Measurements from ENCODE around the gene TMEM182.

Gene TMEM182

DNA sequence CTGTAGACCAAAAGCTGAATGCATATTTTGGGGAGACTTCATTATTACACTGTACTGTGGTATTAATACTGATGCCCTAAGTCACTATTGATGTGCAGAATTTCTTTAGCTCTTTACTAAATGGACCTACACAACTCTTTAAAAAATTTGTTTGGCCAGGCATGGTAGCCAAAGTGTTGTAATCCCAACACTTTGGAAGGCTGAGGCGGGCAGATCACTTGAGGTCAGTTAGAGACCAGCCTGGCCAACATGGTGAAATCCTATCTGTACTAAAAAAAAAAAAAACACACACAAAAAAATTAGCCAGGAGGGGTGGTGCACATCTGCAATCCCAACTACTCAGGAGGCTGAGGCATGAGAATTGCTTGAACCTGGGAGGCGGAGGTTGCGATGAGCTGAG lies 6.4 kb downstream of the TMEM182 start:
- no peak for DNase-seq (ENCODE audit: low read depth in 3 of 3)

- no peak for DNase-seq (ENCODE audit: low read depth in 3 of 3)
Measured at GRCh38 chr2:102768892-102769291, 7.1 kb downstream of the TMEM182 start.

DNA sequence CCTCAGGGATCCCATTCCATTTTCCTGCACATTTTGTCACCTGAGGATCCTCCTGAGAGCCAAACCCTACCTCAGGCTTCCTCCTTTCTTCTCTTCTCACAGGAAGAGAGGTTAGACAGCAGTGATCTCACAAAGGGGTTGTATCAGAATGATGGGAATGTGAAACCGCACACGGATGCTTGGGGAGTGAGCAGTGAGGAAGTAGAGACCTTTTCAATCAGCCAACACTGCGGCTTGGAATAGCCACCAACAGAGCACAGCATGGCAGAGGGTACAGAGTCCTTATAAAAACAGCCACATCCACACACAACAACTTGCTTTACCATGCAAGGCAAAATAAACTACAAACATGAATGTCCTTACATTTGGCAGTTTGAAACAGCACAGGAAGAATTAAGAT lies 8.7 kb downstream of the TMEM182 start:
- DNase-seq (ENCODE audit: low read depth in 3 of 3) = no peak

GRCh38 chr2:102771114-102771513 lies 9.3 kb downstream of the TMEM182 start:
- no peak for DNase-seq (ENCODE audit: low read depth in 3 of 3)

DNA sequence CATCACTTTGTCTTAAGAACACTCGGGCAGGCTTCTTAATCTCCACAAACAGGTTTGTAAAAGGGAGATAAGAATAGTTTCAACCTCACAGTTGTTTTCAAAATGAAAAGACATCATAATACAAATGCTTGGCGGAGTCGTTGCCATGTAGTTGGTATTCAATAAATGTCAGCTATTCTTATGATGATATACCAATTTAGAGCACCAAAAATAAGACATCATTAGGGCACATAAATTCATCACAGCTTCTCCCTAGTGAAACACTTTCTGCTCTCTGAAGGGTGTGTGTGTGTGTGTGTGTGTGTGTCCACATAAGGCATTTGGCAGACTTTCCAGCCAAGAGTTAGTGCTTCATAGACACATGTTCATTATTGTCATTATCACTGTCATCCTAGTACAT lies 10.8 kb downstream of the TMEM182 start:
- no peak for DNase-seq (ENCODE audit: low read depth in 3 of 3)

- no peak for DNase-seq (ENCODE audit: low read depth in 3 of 3)
Measured at GRCh38 chr2:102773149-102773705, 11.4 kb downstream of the TMEM182 start.

- no peak for DNase-seq (ENCODE audit: low read depth in 3 of 3)
Measured at GRCh38 chr2:102778260-102778659, 16.4 kb downstream of the TMEM182 start.

DNA sequence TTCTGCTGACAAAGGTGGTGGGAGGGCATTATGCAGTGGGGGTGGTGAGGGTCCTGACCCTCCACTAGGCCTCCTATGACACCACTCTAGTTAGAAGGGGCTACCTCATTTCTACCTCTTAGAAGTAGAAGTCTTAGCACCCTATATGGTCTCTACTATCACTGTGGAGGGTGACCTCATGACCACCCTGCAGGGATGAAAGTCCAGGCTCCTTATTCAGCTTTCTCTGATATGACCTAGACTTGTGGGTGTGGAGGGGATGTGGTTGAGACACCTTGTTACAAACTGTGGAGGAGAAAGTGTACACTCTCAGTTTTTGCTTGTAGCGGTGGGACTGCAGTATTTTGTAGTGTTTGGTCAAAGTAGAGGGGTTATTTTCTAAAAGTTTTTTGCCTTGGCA lies 18.6 kb downstream of the TMEM182 start:
- DNase-seq (ENCODE audit: low read depth in 3 of 3) = no peak

DNA sequence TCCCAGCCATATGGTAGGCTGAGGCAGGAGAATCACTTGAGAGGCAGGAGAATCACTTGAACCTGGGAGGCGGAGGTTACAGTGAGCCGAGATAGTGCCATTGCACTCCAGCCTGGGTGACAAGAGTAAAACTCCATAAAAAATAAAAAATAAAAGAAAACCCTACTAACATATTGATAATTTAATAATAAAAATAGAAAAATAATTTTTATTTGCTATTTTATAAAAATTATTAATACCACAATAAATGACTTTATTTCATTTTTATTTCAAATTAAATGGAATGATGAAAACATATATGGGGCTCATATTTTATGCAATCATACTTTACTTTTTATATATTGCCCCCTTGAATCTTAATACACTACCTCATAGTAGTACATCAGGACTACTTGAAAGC lies 20.4 kb downstream of the TMEM182 start:
- no peak for DNase-seq (ENCODE audit: low read depth in 3 of 3)

DNA sequence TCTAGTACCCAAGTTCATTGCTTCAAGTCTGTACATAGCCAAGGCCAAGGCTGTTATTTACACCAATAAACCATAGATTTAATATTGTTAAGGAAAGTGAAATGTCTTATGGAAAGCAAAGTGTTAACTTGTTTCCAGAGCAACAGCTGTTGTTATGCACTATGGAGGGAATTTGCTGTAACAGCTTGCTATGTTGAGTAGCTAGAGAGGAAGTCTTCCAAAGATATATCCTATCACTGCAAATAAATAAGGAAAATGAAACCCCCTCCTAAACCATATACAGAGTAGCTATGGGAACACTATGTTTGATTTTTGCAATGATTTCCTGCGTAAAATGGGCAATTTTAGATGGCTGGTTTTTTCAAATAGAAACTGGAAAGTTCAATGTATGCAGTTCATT lies 21.1 kb downstream of the TMEM182 start:
- no peak for DNase-seq (ENCODE audit: low read depth in 3 of 3)

GRCh38 chr2:102783506-102784183 lies 21.8 kb downstream of the TMEM182 start:
- DNase-seq (ENCODE audit: low read depth in 3 of 3) = no peak

DNA sequence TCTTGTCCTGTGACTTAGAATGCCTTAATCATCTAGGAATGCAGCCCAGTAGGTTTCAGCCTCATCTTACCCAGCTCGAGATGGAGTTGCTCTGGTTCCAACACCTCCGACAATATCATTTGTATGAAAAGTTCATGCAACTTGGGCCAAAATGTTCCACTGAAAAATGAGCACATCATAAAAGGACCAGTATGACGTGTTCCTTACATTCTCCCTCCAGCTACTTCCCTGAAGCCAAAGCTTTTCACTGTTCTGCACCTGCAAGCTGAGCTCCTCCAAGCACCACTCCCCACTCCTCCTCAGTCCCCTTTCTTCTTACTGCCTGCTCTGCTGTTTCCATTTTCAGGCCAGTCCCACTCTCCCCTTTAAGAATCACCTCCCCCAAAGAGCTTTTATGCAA lies 23.1 kb downstream of the TMEM182 start:
- no peak for DNase-seq (ENCODE audit: low read depth in 3 of 3)

DNA sequence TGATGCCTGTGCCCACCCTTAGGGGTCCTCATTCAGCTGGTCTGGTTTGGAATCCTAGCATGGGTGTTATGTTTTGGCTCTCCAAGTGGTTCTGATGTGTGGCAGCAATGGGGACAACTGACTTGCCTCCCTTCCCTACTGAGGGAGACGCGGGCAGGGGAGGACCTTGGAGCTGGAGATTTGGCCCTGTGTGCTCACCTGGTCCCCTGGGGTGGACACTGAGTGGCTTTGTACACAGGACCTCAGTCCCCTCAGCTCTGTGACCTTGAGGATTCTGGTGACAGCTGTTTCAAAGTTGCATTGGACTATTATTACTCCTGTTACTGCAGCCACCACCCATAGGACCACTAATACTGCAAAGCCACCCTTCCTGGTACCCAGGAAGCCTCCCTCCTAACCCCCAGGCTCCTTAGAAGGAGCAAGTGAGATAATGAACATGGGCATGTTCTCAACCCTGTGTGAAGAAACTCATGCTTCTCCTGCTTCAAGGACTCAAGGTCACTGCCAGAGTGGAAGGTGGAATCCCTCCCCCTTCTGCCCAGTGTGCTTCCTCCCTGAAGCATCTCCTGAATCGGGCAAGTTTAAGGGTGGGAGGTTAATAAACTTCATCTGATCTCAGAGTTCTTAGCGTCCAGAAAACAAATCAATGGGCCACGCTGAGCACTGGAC lies 26.5 kb downstream of the TMEM182 start:
- no peak for DNase-seq (ENCODE audit: low read depth in 3 of 3)

DNA sequence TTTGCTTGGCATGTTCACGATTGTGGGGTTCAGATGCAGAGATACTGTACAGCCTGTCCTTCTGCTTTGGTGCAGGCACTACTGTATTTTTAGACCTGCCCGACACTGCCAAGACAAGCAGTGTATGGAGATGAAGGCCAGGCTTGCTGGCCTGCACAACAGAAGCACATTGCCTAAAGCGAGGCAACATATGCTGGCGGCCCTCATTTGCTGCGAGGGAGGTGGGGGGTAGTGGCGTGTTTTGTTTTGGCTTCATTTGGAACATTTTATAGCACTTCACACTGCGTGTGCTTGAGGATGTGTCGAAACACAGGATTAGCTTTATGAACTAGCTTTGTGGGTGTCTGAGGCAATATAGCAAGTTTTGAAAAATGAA lies 27.0 kb downstream of the TMEM182 start:
- DNase-seq (ENCODE audit: low read depth in 3 of 3) = no peak

DNA sequence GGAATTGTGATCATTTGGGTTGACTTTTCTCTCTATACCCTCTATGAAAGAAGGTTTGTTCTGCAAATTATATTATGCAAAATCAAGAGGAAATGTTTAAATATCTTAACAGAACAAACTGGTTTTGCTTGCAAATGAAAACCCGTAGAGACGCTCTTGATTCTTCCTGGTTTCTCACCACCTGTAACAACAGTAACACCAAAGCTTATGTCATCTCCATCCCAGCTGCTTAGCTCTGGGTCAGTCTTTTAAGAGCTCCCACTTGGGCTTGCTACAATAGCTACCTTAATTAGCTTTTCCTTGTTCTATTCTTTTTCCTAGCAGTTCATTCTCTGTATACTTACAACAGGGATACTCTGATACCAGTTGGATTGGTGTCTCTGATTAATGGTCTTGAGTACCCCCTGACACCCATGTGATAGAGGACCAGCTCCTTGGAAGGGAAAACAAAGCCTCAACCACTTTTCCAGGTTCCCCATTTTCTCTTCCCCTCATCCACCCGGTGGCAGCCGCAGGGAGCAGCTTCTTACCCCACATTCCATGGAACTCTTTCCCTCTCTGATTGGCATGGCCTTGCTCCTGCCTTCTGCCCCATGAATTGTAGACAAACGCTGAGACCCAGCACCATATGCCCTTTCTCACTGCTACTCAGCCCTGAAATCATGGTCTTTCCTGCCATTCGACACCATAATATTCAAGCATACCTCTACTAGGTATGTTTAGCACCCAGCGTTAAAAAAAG lies 27.7 kb downstream of the TMEM182 start:
- no peak for DNase-seq (ENCODE audit: low read depth in 3 of 3)

DNA sequence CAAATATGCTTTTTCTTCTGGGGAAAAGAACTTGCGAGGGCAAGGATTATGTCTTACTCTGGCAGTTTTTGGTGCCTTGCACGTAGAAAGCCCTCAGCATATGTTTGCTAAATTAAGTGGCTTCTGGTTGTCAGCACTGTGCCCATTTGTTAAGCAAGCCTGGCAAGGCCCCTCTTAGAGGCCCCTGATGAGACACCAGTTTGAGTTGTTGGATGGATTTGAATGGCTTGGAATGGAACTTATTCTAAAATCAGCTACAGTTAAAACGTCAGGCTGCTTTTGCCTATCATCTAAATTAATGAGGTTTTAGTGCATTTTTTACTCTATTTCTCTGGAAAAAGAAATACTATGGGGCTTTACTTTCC lies 28.2 kb downstream of the TMEM182 start:
- DNase-seq (ENCODE audit: low read depth in 3 of 3) = no peak

DNA sequence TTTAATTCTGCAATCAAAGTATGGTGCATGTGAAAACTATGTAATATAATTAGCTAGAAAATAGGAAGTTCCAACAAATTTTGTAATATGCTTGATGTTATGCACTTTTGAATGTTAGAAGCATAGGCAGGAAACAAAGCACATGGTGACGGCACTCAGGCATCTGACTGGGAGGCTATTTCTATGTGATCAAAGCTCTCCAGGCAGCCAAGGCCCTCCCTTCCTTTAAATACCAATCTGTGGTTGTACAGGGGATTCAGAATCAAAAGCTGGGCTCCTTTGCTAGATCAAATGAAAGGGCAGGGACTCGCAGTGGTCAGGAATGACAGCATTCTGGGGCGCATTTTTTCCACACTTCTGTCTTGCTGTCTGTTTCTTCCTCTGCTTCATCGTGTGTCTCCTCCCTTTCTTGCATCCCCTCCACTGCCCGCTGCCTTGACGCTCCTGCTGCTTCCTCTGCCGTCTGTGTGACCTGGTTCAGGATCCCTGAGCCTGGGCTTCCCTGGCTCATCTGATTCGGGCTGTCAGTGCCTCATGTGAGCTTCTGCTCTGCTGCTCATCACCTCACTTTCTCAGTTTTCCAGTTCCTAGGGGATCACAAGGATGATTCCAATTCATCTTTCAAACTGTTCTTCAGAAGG lies 30.9 kb downstream of the TMEM182 start:
- DNase-seq (ENCODE audit: low read depth in 3 of 3) = no peak

- DNase-seq (ENCODE audit: low read depth in 3 of 3) = no peak
Measured at GRCh38 chr2:102795641-102796040, 33.8 kb downstream of the TMEM182 start.

- no peak for DNase-seq (ENCODE audit: low read depth in 3 of 3)
Measured at GRCh38 chr2:102796337-102796736, 34.5 kb downstream of the TMEM182 start.

DNA sequence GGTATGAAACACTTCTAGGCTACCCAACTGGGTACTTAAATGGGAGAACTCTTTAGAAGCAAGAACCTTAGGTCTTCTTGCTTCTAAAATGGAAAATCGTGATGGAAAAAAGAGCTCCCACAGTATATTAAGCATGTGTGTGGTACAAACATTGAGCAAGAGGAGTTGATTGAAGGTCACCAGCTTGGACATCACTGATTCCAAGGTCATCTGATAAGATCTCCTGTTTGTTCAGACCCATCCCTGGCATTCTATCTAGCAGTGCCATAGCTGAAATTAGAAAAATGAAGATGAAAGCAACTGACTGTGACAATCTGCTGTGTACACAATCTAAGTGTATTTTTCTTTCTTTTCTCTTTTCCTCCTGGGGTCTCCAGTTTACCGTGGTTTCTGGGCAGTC lies 35.7 kb downstream of the TMEM182 start:
- DNase-seq (ENCODE audit: low read depth in 3 of 3) = no peak

DNA sequence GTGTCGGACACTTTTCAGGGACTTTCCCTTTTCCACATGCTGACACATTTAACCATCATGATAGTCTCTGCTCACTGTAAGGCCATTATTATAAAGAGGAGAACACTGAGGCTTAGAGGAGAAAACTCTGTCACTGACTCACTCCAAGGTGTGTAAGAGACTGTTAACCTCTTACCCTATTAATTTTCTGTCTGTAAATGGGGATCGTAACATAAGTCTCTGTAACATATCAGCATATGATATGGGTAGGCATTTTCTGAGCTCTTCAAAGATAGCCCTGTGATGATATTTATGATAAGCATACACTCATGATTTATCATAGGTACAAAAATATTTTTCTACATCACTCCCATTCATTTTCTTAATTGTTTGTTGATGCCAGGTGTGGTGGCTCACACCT lies 36.4 kb downstream of the TMEM182 start:
- no peak for DNase-seq (ENCODE audit: low read depth in 3 of 3)

GRCh38 chr2:102801098-102801718 lies 39.4 kb downstream of the TMEM182 start:
- DNase-seq (ENCODE audit: low read depth in 3 of 3) = no peak
